Measurements from ENCODE around the gene GPR15.
"Not testable (repeated sequence)": the region's sequence is repeated elsewhere in the genome, so short reads cannot be mapped to it uniquely, and the experiment has no call there.

GPR15 gene

GRCh38 chr3:98553753-98554152, 22.0 kb downstream of the GPR15 start:
- no peak overlapping the region for H3K27ac ChIP-seq
- TF ChIP-seq, protein P1, sequence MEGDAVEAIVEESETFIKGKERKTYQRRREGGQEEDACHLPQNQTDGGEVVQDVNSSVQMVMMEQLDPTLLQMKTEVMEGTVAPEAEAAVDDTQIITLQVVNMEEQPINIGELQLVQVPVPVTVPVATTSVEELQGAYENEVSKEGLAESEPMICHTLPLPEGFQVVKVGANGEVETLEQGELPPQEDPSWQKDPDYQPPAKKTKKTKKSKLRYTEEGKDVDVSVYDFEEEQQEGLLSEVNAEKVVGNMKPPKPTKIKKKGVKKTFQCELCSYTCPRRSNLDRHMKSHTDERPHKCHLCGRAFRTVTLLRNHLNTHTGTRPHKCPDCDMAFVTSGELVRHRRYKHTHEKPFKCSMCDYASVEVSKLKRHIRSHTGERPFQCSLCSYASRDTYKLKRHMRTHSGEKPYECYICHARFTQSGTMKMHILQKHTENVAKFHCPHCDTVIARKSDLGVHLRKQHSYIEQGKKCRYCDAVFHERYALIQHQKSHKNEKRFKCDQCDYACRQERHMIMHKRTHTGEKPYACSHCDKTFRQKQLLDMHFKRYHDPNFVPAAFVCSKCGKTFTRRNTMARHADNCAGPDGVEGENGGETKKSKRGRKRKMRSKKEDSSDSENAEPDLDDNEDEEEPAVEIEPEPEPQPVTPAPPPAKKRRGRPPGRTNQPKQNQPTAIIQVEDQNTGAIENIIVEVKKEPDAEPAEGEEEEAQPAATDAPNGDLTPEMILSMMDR (conservative IDR thresholded peaks at IDR 0.05; ENCODE audit: low read depth), result no peak
- DNase-seq (ENCODE audit: low spot score), result no peak
- ChIA-PET CTCF (no interaction called here), POLR2A (ENCODE audit: low non-redundant PET) (no interaction called here)

DNA sequence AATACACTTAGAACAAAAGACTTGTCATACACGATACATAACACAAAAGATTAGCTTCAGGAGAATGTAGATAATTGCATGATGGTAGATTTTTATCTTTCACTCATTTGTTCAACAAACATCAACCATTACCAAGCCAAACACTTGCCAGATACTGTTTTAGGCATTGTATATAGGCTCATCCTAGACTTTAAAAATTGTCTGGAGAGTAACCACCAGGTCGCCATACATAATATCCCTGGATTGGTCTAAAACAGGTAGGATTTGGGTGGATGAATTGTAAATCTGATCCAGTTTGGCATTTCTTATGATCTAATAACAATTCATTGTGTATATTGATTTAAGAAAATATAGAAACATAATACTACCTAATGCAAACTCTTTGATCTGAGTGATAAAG, 22.8 kb downstream of the GPR15 start:
- ChIA-PET CTCF (no interaction called here), POLR2A (ENCODE audit: low non-redundant PET) (no interaction called here)

GRCh38 chr3:98555025-98555379, 23.2 kb downstream of the GPR15 start:
- TF ChIP-seq, protein P1 (conservative IDR thresholded peaks at IDR 0.05; ENCODE audit: low read depth), result no peak
- POLR2A ChIA-PET (ENCODE audit: low non-redundant PET), result no interaction called here
- DNase-seq (ENCODE audit: low spot score), result no peak
- no peak overlapping the region for H3K27ac ChIP-seq
- CTCF ChIA-PET, result no interaction called here

More for the DNA sequence above, 22.8 kb downstream of the GPR15 start:
- TF ChIP-seq, protein P1 (conservative IDR thresholded peaks at IDR 0.05; ENCODE audit: low read depth), result no peak
- no peak for DNase-seq (ENCODE audit: low spot score)
- H3K27ac ChIP-seq, result no peak overlapping the region

- ChIA-PET CTCF (interaction anchor here (0.6 kb wide), 1 partner anchor 1157 kb away, joined by 5 read pairs; no protein-coding TSS in a partner anchor), POLR2A (ENCODE audit: low non-redundant PET) (no interaction called here)
- DNase-seq (ENCODE audit: low spot score), result no peak
- H3K27ac ChIP-seq, result no peak overlapping the region
- TF ChIP-seq, protein P1 (conservative IDR thresholded peaks at IDR 0.05; ENCODE audit: low read depth), result no peak
Measured at GRCh38 chr3:98556164-98557130, 24.7 kb downstream of the GPR15 start.

GRCh38 chr3:98557324-98558010, 25.7 kb downstream of the GPR15 start:
- no peak overlapping the region for H3K27ac ChIP-seq
- POLR2A ChIA-PET (ENCODE audit: low non-redundant PET), result no interaction called here
- DNase-seq (ENCODE audit: low spot score), result no peak
- TF ChIP-seq, protein P1 (conservative IDR thresholded peaks at IDR 0.05; ENCODE audit: low read depth), result no peak
- CTCF ChIA-PET, result no interaction called here

GRCh38 chr3:98558100-98558827, 26.5 kb downstream of the GPR15 start:
- no peak overlapping the region for H3K27ac ChIP-seq
- CTCF ChIA-PET, result no interaction called here
- DNase-seq (ENCODE audit: low spot score), result no peak
- TF ChIP-seq, protein P1 (conservative IDR thresholded peaks at IDR 0.05; ENCODE audit: low read depth), result no peak
- POLR2A ChIA-PET (ENCODE audit: low non-redundant PET), result no interaction called here

GRCh38 chr3:98559769-98560168, 28.0 kb downstream of the GPR15 start:
- H3K27ac ChIP-seq; POLR2A ChIA-PET (ENCODE audit: low non-redundant PET); DNase-seq (ENCODE audit: low spot score); CTCF ChIA-PET: not testable (repeated sequence)
